Neuronal stem cell (in vitro differentiated cells): Measurements from ENCODE around the gene FCHSD1.

Experiments
- DNase-seq: peaks from one replicate; pipeline ENCODE4 v3.0.0-alpha.2; 2013; ENCODE audit warnings: low spot score
- H2AFZ ChIP-seq: one replicate; pipeline ENCODE4 v1.6.1; 2013; ENCODE audit warnings: mild to moderate bottlenecking, low read length, inconsistent platforms
- H2AK5ac ChIP-seq: 2 replicates; pipeline ENCODE4 v1.6.1; 2013; ENCODE audit warnings: low read depth, mild to moderate bottlenecking, inconsistent platforms, low read length, moderate library complexity, mixed read lengths
- H2BK120ac ChIP-seq: 2 replicates; pipeline ENCODE4 v1.6.1; 2013; ENCODE audit warnings: low read depth, mild to moderate bottlenecking, inconsistent platforms, low read length, moderate library complexity, mixed read lengths
- H2BK12ac ChIP-seq: one replicate; pipeline ENCODE4 v1.6.1; 2013; ENCODE audit warnings: low read length, inconsistent platforms
- H2BK15ac ChIP-seq: 2 replicates; pipeline ENCODE4 v1.6.1; 2013; ENCODE audit warnings: mild to moderate bottlenecking, low read length, inconsistent platforms, mixed read lengths
- H2BK5ac ChIP-seq: one replicate; pipeline ENCODE4 v1.6.1; 2013; ENCODE audit warnings: inconsistent platforms, mild to moderate bottlenecking, low read length, moderate library complexity
- H3K14ac ChIP-seq: one replicate; pipeline ENCODE4 v1.6.1; 2013; ENCODE audit warnings: low read length, inconsistent platforms
- H3K18ac ChIP-seq: 2 replicates; pipeline ENCODE4 v1.6.1; 2013; ENCODE audit warnings: low read length, inconsistent platforms
- H3K23ac ChIP-seq: 2 replicates; pipeline ENCODE4 v1.6.1; 2013; ENCODE audit warnings: low read depth, mild to moderate bottlenecking, mixed read lengths, low read length, inconsistent platforms; ENCODE audit not compliant: poor library complexity
- H3K27ac ChIP-seq: replicated peaks from 3 replicates; pipeline ENCODE4 v1.5.1; 2013; ENCODE audit warnings: low read length, inconsistent platforms
- H3K27me3 ChIP-seq, 3 experiments: 2 replicates each; pipeline ENCODE4 v1.6.1; 2013; ENCODE audit warnings: low read length in 3 of 3, mild to moderate bottlenecking in 2 of 3, inconsistent platforms in 1 of 3, low read depth in 1 of 3, mixed read lengths in 1 of 3, moderate library complexity in 1 of 3; ENCODE audit not compliant: control insufficient read depth in 3 of 3, insufficient read depth in 3 of 3
- H3K36me3 ChIP-seq, 2 donors: replicated peaks in 1 of 2; 2 replicates each; pipeline ENCODE4 v1.6.1; 2013; ENCODE audit warnings: low read length in 2 of 2; ENCODE audit not compliant: control insufficient read depth in 2 of 2, insufficient read depth in 2 of 2
- H3K4ac ChIP-seq: 2 replicates; pipeline ENCODE4 v1.6.1; 2013; ENCODE audit warnings: inconsistent platforms, mild to moderate bottlenecking, low read length, moderate library complexity
- H3K4me1 ChIP-seq, 2 donors: 1 replicate in 1 of 2; 2 replicates in 1 of 2; pipeline ENCODE4 v1.6.1; 2013; ENCODE audit warnings: low read length in 2 of 2, low read depth in 1 of 2; ENCODE audit not compliant: control insufficient read depth in 2 of 2, insufficient read depth in 1 of 2
- H3K4me2 ChIP-seq: one replicate; pipeline ENCODE4 v1.6.1; 2013; ENCODE audit warnings: mild to moderate bottlenecking, low read length, inconsistent platforms; ENCODE audit not compliant: insufficient read depth, poor library complexity, severe bottlenecking
- H3K4me3 ChIP-seq, 2 donors: 2 replicates each; pipeline ENCODE4 v1.5.1; 2013; ENCODE audit warnings: low read length in 2 of 2, mild to moderate bottlenecking in 2 of 2, inconsistent platforms in 1 of 2, moderate library complexity in 1 of 2
- H3K79me1 ChIP-seq: one replicate; pipeline ENCODE4 v1.6.1; 2013; ENCODE audit warnings: low read depth, mild to moderate bottlenecking, inconsistent platforms, low read length, moderate library complexity
- H3K9ac ChIP-seq: one replicate; pipeline ENCODE4 v1.6.1; 2013; ENCODE audit warnings: mild to moderate bottlenecking, low read depth, low read length, inconsistent platforms; ENCODE audit not compliant: poor library complexity
- H3K9me3 ChIP-seq, 2 donors: replicated peaks in 1 of 2; 2 replicates each; pipeline versions ENCODE3 to v1.6.1; 2013; ENCODE audit warnings: low read length in 2 of 2, mild to moderate bottlenecking in 2 of 2, inconsistent platforms in 1 of 2, low read depth in 1 of 2, mixed read lengths in 1 of 2, moderate library complexity in 1 of 2; ENCODE audit not compliant: control insufficient read depth in 2 of 2, insufficient read depth in 1 of 2
- H4K8ac ChIP-seq: one replicate; pipeline ENCODE4 v1.6.1; 2013; ENCODE audit warnings: low read depth, mild to moderate bottlenecking, inconsistent platforms, low read length, moderate library complexity
- H4K91ac ChIP-seq: one replicate; pipeline ENCODE4 v1.6.1; 2013; ENCODE audit warnings: low read length, low read depth, mild to moderate bottlenecking, inconsistent platforms; ENCODE audit not compliant: poor library complexity
- WGBS, 2 donors: extraction: QIAGEN DNeasy Blood & Tissue Kit; methylation state at CpG; one replicate each; pipeline ENCODE4 v1.1.7; 2013; ENCODE audit warnings: missing lambda C conversion rate in 2 of 2, mixed read lengths in 1 of 2; ENCODE audit not compliant: insufficient read length in 2 of 2, insufficient replicate concordance in 1 of 2; ENCODE audit errors: extremely low coverage in 2 of 2; 5-methylcytosine and 5-hydroxymethylcytosine counted together

The FCHSD1 gene

DNA sequence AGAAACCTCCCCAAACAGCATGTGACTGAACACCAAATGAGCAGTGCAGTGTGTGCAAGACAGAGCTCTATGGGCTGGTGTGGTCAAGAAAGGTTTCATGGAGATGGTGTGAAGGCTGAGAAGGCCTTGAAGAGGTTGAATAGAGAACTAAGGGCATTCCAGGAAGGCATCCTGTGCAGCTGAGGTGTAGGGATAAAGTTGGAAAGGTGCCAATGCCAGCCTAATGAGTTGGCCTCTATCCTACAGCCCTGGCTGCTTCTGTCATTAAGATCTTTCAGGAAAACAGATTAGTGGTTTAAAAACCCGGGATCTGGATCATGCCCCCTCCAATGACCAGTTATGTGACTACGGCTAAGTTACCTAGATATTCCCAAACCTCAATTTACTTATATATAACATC is 18.6 kb downstream of the FCHSD1 start:
- H3K36me3 ChIP-seq = peaks cover 24 to 72% of the 10 kb centered on the region in 2 donors
- peaks cover 10 to 16% of the 10 kb centered on the region in 2 donors for H3K4me1 ChIP-seq
- no peak overlapping the region for H3K27ac ChIP-seq
- H3K9me3 ChIP-seq = peaks cover 0 to 2% of the 10 kb centered on the region in 2 donors
- no peak overlapping the region for H3K23ac ChIP-seq
- no peak overlapping the region for H4K8ac ChIP-seq
- no peak overlapping the region for H3K4ac ChIP-seq
- H2BK5ac ChIP-seq = no peak overlapping the region
- H3K9ac ChIP-seq = no peak overlapping the region
- no peak overlapping the region for H2AFZ ChIP-seq
- no peak overlapping the region for H4K91ac ChIP-seq
- no peak overlapping the region for H3K4me2 ChIP-seq
- no peak overlapping the region for H2BK12ac ChIP-seq
- WGBS, 2 donors = no CpG with 5 or more reads among the region's 2 CpGs
- no peak overlapping the region for H2BK120ac ChIP-seq
- H2BK15ac ChIP-seq = no peak overlapping the region
- DNase-seq = no peak
- no peak overlapping the region for H3K14ac ChIP-seq
- H3K4me3 ChIP-seq = no peak overlapping the region
- peaks cover 10% of the 10 kb centered on the region for H3K79me1 ChIP-seq
- peaks cover 0 to 5% (median 4%) of the 10 kb centered on the region in 3 experiments for H3K27me3 ChIP-seq
- no peak overlapping the region for H2AK5ac ChIP-seq
- H3K18ac ChIP-seq = no peak overlapping the region

- no peak for DNase-seq
- H3K9me3 ChIP-seq = peaks cover 0 to 2% of the 10 kb centered on the region in 2 donors
- H2BK5ac ChIP-seq = no peak overlapping the region
- peaks cover 29 to 92% of the 10 kb centered on the region in 2 donors for H3K36me3 ChIP-seq
- H2BK15ac ChIP-seq = no peak overlapping the region
- H3K4me1 ChIP-seq = peaks cover 4 to 10% of the 10 kb centered on the region in 2 donors
- no CpG with 5 or more reads among the region's 5 CpGs for WGBS, 2 donors
- no peak overlapping the region for H4K8ac ChIP-seq
- H3K4me3 ChIP-seq = no peak overlapping the region
- H3K4me2 ChIP-seq = no peak overlapping the region
- H3K27ac ChIP-seq = no peak overlapping the region
- H3K9ac ChIP-seq = no peak overlapping the region
- no peak overlapping the region for H3K23ac ChIP-seq
- no peak overlapping the region for H2BK12ac ChIP-seq
- H3K79me1 ChIP-seq = peaks cover 4% of the 10 kb centered on the region
- no peak overlapping the region for H2BK120ac ChIP-seq
- no peak overlapping the region for H3K4ac ChIP-seq
- no peak overlapping the region for H2AK5ac ChIP-seq
- no peaks in the 10 kb centered on the region for H3K27me3 ChIP-seq
- H2AFZ ChIP-seq = no peak overlapping the region
- no peak overlapping the region for H4K91ac ChIP-seq
- no peak overlapping the region for H3K18ac ChIP-seq
- no peak overlapping the region for H3K14ac ChIP-seq
These were observed 20.6 kb downstream of the FCHSD1 start for GRCh38 chr5:141630570-141631140.

GRCh38 chr5:141628175-141628788 is 22.9 kb downstream of the FCHSD1 start:
- no peak overlapping the region for H3K14ac ChIP-seq
- no peaks in the 10 kb centered on the region for H3K27me3 ChIP-seq
- no peak overlapping the region for H2BK15ac ChIP-seq
- no peak for DNase-seq
- H4K8ac ChIP-seq = no peak overlapping the region
- no peak overlapping the region for H2BK120ac ChIP-seq
- H3K4me1 ChIP-seq = peaks cover 0 to 2% of the 10 kb centered on the region in 2 donors
- no peak overlapping the region for H2AK5ac ChIP-seq
- H4K91ac ChIP-seq = no peak overlapping the region
- WGBS, 2 donors = no CpG with 5 or more reads among the region's 6 CpGs
- no peak overlapping the region for H2BK12ac ChIP-seq
- no peak overlapping the region for H3K18ac ChIP-seq
- H3K4me2 ChIP-seq = no peak overlapping the region
- H2AFZ ChIP-seq = no peak overlapping the region
- no peak overlapping the region for H2BK5ac ChIP-seq
- H3K36me3 ChIP-seq = peaks cover 35 to 97% of the 10 kb centered on the region in 2 donors
- no peak overlapping the region for H3K27ac ChIP-seq
- H3K79me1 ChIP-seq = peaks cover 4% of the 10 kb centered on the region
- no peak overlapping the region for H3K4me3 ChIP-seq
- H3K23ac ChIP-seq = no peak overlapping the region
- no peak overlapping the region for H3K9ac ChIP-seq
- no peak overlapping the region for H3K4ac ChIP-seq
- H3K9me3 ChIP-seq = no peaks in the 10 kb centered on the region

GRCh38 chr5:141623611-141624010 is 27.6 kb downstream of the FCHSD1 start:
- no peak overlapping the region for H3K18ac ChIP-seq
- H2AK5ac ChIP-seq = no peak overlapping the region
- no peak overlapping the region for H3K9ac ChIP-seq
- no CpG with 5 or more reads among the region's 5 CpGs for WGBS, 2 donors
- H3K9me3 ChIP-seq = no peaks in the 10 kb centered on the region
- H3K4me2 ChIP-seq = no peak overlapping the region
- no peak overlapping the region for H3K27ac ChIP-seq
- DNase-seq = no peak
- no peak overlapping the region for H3K23ac ChIP-seq
- no peak overlapping the region for H2BK12ac ChIP-seq
- H3K36me3 ChIP-seq = peaks cover 32 to 91% of the 10 kb centered on the region in 2 donors
- no peaks in the 10 kb centered on the region for H3K4me1 ChIP-seq
- H2BK5ac ChIP-seq = no peak overlapping the region
- no peak overlapping the region for H2BK120ac ChIP-seq
- H3K27me3 ChIP-seq = no peaks in the 10 kb centered on the region
- H2BK15ac ChIP-seq = no peak overlapping the region
- H3K4me3 ChIP-seq = no peak overlapping the region
- no peak overlapping the region for H2AFZ ChIP-seq
- no peak overlapping the region for H3K14ac ChIP-seq
- H3K79me1 ChIP-seq = no peaks in the 10 kb centered on the region
- no peak overlapping the region for H4K91ac ChIP-seq
- no peak overlapping the region for H3K4ac ChIP-seq
- H4K8ac ChIP-seq = no peak overlapping the region
